ENCODE data around the gene GGPS1. TPM values are rescaled to one million over a fixed set of nuclear protein-coding genes. Genes with fewer than 3 reads are reported as not detected.

GGPS1 gene
- total and polyA plus RNA-seq, 8 donors: 30.5 to 51.5 (median 46.6) TPM

GRCh38 chr1:235284231-235284769 is 44.1 kb upstream of the GGPS1 start:
- Histone ChIP-seq H3K27ac (no peak overlapping the region), H3K4me3 (no peak overlapping the region), H3K36me3 (no peaks in the 10 kb centered on the region), H3K9me3 (no peaks in the 10 kb centered on the region), H3K27me3 (no peaks in the 10 kb centered on the region), H3K4me1 (peaks cover 0 to 31% of the 10 kb centered on the region in 2 donors)
- intact Hi-C loops (cut with DNase I): no loop called here
- DNase-seq: no peak
- TF ChIP-seq, protein P1, sequence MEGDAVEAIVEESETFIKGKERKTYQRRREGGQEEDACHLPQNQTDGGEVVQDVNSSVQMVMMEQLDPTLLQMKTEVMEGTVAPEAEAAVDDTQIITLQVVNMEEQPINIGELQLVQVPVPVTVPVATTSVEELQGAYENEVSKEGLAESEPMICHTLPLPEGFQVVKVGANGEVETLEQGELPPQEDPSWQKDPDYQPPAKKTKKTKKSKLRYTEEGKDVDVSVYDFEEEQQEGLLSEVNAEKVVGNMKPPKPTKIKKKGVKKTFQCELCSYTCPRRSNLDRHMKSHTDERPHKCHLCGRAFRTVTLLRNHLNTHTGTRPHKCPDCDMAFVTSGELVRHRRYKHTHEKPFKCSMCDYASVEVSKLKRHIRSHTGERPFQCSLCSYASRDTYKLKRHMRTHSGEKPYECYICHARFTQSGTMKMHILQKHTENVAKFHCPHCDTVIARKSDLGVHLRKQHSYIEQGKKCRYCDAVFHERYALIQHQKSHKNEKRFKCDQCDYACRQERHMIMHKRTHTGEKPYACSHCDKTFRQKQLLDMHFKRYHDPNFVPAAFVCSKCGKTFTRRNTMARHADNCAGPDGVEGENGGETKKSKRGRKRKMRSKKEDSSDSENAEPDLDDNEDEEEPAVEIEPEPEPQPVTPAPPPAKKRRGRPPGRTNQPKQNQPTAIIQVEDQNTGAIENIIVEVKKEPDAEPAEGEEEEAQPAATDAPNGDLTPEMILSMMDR (IDR thresholded peaks at IDR 0.05): no peak
- ATAC-seq: no peak

DNA sequence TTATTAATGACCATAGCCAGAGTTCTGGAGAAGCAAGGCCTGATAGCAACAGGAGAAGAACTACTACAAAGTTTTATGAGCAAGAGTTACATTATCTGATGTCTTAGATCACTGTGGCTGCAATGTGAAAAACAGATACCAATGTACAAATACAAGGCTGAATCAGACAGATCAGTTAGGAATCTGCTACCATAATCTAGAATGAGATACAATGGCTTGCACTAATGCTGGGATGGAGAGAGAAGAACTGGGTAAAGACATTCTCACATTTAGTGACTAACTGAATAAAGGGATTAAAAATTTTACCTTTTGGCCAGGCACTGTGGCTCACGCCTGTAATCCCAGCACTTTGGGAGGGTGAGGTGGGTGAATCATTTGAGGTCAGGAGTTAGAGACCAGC is 41.7 kb upstream of the GGPS1 start:
- DNase-seq (no peak), ATAC-seq (no peak)
- no peaks in the 10 kb centered on the region for H3K36me3 ChIP-seq
- no peak overlapping the region for H3K27ac ChIP-seq
- no peaks in the 10 kb centered on the region for H3K27me3 ChIP-seq
- TF ChIP-seq, protein P1 (IDR thresholded peaks at IDR 0.05): no peak
- intact Hi-C loops (cut with DNase I): no loop called here
- H3K9me3 ChIP-seq: no peaks in the 10 kb centered on the region
- H3K4me1 ChIP-seq: peaks cover 0 to 37% of the 10 kb centered on the region in 2 donors
- H3K4me3 ChIP-seq: no peak overlapping the region

DNA sequence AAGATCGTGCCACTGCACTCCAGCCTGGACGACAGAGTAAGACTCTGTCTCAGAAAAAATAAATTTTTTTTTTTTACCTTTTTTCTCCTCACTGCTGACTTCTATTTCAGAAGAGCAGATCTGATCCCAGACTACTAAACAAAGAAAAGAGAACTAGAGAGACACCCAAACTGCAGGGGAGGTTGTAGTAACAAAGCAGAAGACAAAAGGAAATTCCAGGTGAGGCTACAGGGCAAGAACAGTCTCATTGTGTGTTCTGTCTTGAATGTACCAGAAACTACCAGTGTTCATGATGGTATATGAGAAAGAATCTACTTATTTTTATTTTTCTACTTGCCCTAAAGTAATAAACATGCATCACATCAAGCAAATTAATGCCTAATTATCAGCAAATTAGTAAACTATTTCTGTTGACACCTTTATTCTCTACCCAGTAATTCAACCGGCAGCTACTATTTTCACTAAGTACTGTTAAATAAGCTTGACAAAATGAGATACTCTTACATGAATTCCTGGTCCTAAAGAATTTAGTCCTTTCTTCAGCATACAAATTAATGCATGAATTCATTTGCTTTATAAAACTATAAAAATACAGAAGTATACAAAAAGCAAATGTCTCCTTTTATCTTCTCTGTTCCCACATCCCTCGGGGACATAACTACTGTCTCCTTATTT is 41.0 kb upstream of the GGPS1 start:
- Histone ChIP-seq H3K9me3 (no peaks in the 10 kb centered on the region), H3K4me3 (no peak overlapping the region), H3K27ac (no peak overlapping the region), H3K27me3 (no peaks in the 10 kb centered on the region), H3K36me3 (no peaks in the 10 kb centered on the region), H3K4me1 (peaks cover 0 to 44% of the 10 kb centered on the region in 2 donors)
- intact Hi-C loops (cut with DNase I): no loop called here
- ATAC-seq: no peak
- DNase-seq: no peak
- TF ChIP-seq, protein P1 (IDR thresholded peaks at IDR 0.05): no peak

- no peak for ATAC-seq
- Histone ChIP-seq H3K9me3 (no peaks in the 10 kb centered on the region), H3K4me3 (no peak overlapping the region), H3K36me3 (no peaks in the 10 kb centered on the region), H3K27ac (no peak overlapping the region), H3K27me3 (no peaks in the 10 kb centered on the region), H3K4me1 (peaks cover 0 to 58% of the 10 kb centered on the region in 2 donors)
- DNase-seq: no peak
- TF ChIP-seq, protein P1 (IDR thresholded peaks at IDR 0.05): no peak
- intact Hi-C loops (cut with DNase I): no loop called here
Measured at GRCh38 chr1:235289859-235290739, 38.3 kb upstream of the GGPS1 start.
